GM19395 (cell line): Measurements from ENCODE around the gene FGF22.
"Not testable (repeated sequence)": the region's sequence is repeated elsewhere in the genome, so short reads cannot be mapped to it uniquely, and the experiment has no call there.

Experiments used
- ATAC-seq: cut with Tn5 transposase; IDR thresholded peaks from one replicate; pipeline ENCODE4 v1.9.1; 2021; ENCODE audit warnings: mild to moderate bottlenecking, moderate library complexity; ENCODE audit not compliant: unreplicated experiment

FGF22 gene

GRCh38 chr19:620166-620862 is 19.4 kb upstream of the FGF22 start:
- no peak for ATAC-seq

- ATAC-seq, result not testable (repeated sequence)
These were observed 18.5 kb upstream of the FGF22 start for GRCh38 chr19:621191-621590.

GRCh38 chr19:621819-622218 is 17.9 kb upstream of the FGF22 start:
- no peak for ATAC-seq

GRCh38 chr19:622666-623065 is 17.0 kb upstream of the FGF22 start:
- ATAC-seq, result no peak

GRCh38 chr19:623175-623916 is 16.3 kb upstream of the FGF22 start:
- ATAC-seq, result no peak

GRCh38 chr19:623974-624373 is 15.7 kb upstream of the FGF22 start:
- no peak for ATAC-seq

GRCh38 chr19:624433-625109 is 15.1 kb upstream of the FGF22 start:
- ATAC-seq, result no peak

GRCh38 chr19:625257-625656 is 14.4 kb upstream of the FGF22 start:
- no peak for ATAC-seq

- not testable (repeated sequence) for ATAC-seq
These were observed 13.1 kb upstream of the FGF22 start for GRCh38 chr19:626566-626965.

- ATAC-seq, result no peak
These were observed 11.5 kb upstream of the FGF22 start for GRCh38 chr19:628168-628567.

GRCh38 chr19:629515-629914 is 10.2 kb upstream of the FGF22 start:
- not testable (repeated sequence) for ATAC-seq

GRCh38 chr19:629961-630714 is 9.5 kb upstream of the FGF22 start:
- ATAC-seq, result no peak

GRCh38 chr19:632579-633067 is 7.1 kb upstream of the FGF22 start:
- peak; percentile 24 for ATAC-seq

- peak; percentile 65 for ATAC-seq
These were observed 6.5 kb upstream of the FGF22 start, which contains the start of gene POLRMT for GRCh38 chr19:633068-633785. POLRMT (minus strand) TSS chr19:633537; CDS start chr19:633512, 25 bp downstream.

- peak; percentile 6 for ATAC-seq
These were observed 5.7 kb upstream of the FGF22 start for GRCh38 chr19:633786-634639.

- ATAC-seq, result no peak
These were observed 4.6 kb upstream of the FGF22 start for GRCh38 chr19:634975-635652.

GRCh38 chr19:638906-639252 is 800 bp upstream of the FGF22 start:
- no peak for ATAC-seq

GRCh38 chr19:640161-640558 is 481 bp downstream of the FGF22 start:
- no peak for ATAC-seq
